Measurements from ENCODE around the gene CSRP1. TPM values are rescaled to one million over a fixed set of nuclear protein-coding genes. Genes with fewer than 3 reads are reported as not detected.
A peak's percentile ranks its signal among the peaks of the same experiment; 100 is the strongest.

The CSRP1 gene
- total and polyA plus RNA-seq, 9 of the 15 experiments (the other 6 are each of a cell fraction or from before 2014, with no cell fraction given), result 6.8 to 39.4 (median 23.7) TPM

- POLR2A ChIA-PET, result no interaction called here
- 29% methylated on average over 2 of the region's 2 CpGs for WGBS (ENCODE audit: insufficient coverage, low coverage, missing lambda C conversion rate)
Measured at GRCh38 chr1:201514466-201514865, 7.5 kb upstream of the CSRP1 start.

More at GRCh38 chr1:201514466-201514865, 7.5 kb upstream of the CSRP1 start:
- Histone ChIP-seq H3K9me1 (ENCODE audit: control insufficient read depth, insufficient read depth, low read length) (no peaks in the 10 kb centered on the region), H2AFZ (ENCODE audit: low read depth, low read length) (peak overlapping the region; percentile 44), H3K9ac (ENCODE audit: insufficient read depth in 1 of 2, low read depth in 2 of 2, low read length in 2 of 2) (no peak overlapping the region; a peak in 1 of 4 replicates), H3K4me2 (ENCODE audit: insufficient read depth, low read length) (peak overlapping the region; percentile 42; the same call in 1 of the 2 replicates), H3K79me2 (ENCODE audit: control insufficient read depth, insufficient read depth, low read length) (no peaks in the 10 kb centered on the region), H3K4me3 (no peak overlapping the region), H4K20me1 (replicated peaks; ENCODE audit: control insufficient read depth, insufficient read depth, low read length) (no peaks in the 10 kb centered on the region), H3K9me3 (replicated peaks; ENCODE audit: control insufficient read depth, insufficient read depth, low read depth, low read length) (no peaks in the 10 kb centered on the region), H3K36me3 (ENCODE audit: control insufficient read depth, insufficient read depth, low read length) (no peaks in the 10 kb centered on the region), H3K27ac (ENCODE audit: extremely low read depth, low read depth, low read length) (no peak overlapping the region), H3K4me1 (replicated peaks in 1 of 2; ENCODE audit: control insufficient read depth in 2 of 2, insufficient read depth in 2 of 2, low read length in 2 of 2) (peaks cover 18 to 42% of the 10 kb centered on the region in 2 experiments), H3K27me3 (ENCODE audit: control insufficient read depth in 2 of 2, insufficient read depth in 2 of 2, low read length in 2 of 2) (no peaks in the 10 kb centered on the region)
- BruUV-seq (replicated peaks), result no TSS peak
- TF ChIP-seq ZNF589 (CRISPR knock-in tag; IDR thresholded peaks at IDR 0.05; ENCODE audit: low read depth) (no peak), KLF1 (tag; IDR thresholded peaks at IDR 0.05) (no peak), ZNF408 (CRISPR knock-in tag; IDR thresholded peaks at IDR 0.05; ENCODE audit: low read depth) (no peak), C11orf30 (IDR thresholded peaks at IDR 0.05; ENCODE audit: low read depth) (no peak), SAFB (IDR thresholded peaks at IDR 0.05; ENCODE audit: borderline replicate concordance, low read depth, low read length) (no peak), ZNF583 (CRISPR knock-in tag; IDR thresholded peaks at IDR 0.05) (no peak), ETV6 (IDR thresholded peaks at IDR 0.05; ENCODE audit: borderline replicate concordance in 1 of 2, low read depth in 2 of 2, low read length in 1 of 2) (no peak), ETV6 (CRISPR knock-in tag; IDR thresholded peaks at IDR 0.05; ENCODE audit: borderline replicate concordance) (no peak), KLF16 (IDR thresholded peaks at IDR 0.05) (no peak), GABPB1 (CRISPR knock-in tag; IDR thresholded peaks at IDR 0.05) (no peak), DDX20 (tag; IDR thresholded peaks at IDR 0.05; ENCODE audit: low read depth) (no peak), FOSL1 (tag; conservative IDR thresholded peaks at IDR 0.05) (no peak), TCF15 (CRISPR knock-in tag; IDR thresholded peaks at IDR 0.05) (no peak), TGIF2 (CRISPR knock-in tag; IDR thresholded peaks at IDR 0.05) (no peak), ZNF124 (CRISPR knock-in tag; IDR thresholded peaks at IDR 0.05) (no peak), ZNF707 (CRISPR knock-in tag; conservative IDR thresholded peaks at IDR 0.05) (no peak), YY1 (IDR thresholded peaks at IDR 0.05; ENCODE audit: borderline replicate concordance in 1 of 3, control insufficient read depth in 1 of 3, extremely low read depth in 1 of 3, insufficient read depth in 3 of 3, insufficient read length in 1 of 3, insufficient replicate concordance in 2 of 3, low read depth in 1 of 3, low read length in 2 of 3) (no peak), TFAM (CRISPR knock-in tag; conservative IDR thresholded peaks at IDR 0.05) (no peak), SRSF7 (optimal IDR thresholded peaks at IDR 0.05; ENCODE audit: low read depth, low read length) (no peak), ZKSCAN3 (CRISPR knock-in tag; IDR thresholded peaks at IDR 0.05) (no peak)
- DNase-seq (ENCODE audit: extremely low read depth in 1 of 4, low spot score in 3 of 4) (peak in 1 of 4 experiments; percentile 45), ATAC-seq (peak; percentile 28; the same call in 2 of the 3 replicates), FAIRE-seq (no peak)
- in situ Hi-C loops (cut with MboI), result loop anchor here (5.0 kb wide), 1 partner anchor 67 kb away; no protein-coding TSS in a partner anchor
- CTCF ChIA-PET (ENCODE audit: low intra/inter-chr PET ratio), result interaction anchor here (4.3 to 6.7 kb wide), 3 partner anchors 31 to 79 kb away, joined by 30 to 166 read pairs (median 44); no protein-coding TSS in a partner anchor
- intact Hi-C loops (cut with micrococcal nuclease), result no loop called here
